ENCODE results near the gene GFRA4.

GFRA4 gene

GRCh38 chr20:3663031-3663701 lies at the start of gene GFRA4:
GFRA4 (minus strand) TSS chr20:3663399; CDS start chr20:3663399, 0 bp downstream.
- DNase-seq = no peak

- DNase-seq = no peak
Measured at GRCh38 chr20:3712279-3712873, 49.2 kb upstream of the GFRA4 start, which contains the start of gene SIGLEC1. SIGLEC1 (minus strand) TSS chr20:3712600; CDS start chr20:3707128, 5,472 bp downstream.

- DNase-seq = no peak
Measured at GRCh38 chr20:3711484-3711941, 48.3 kb upstream of the GFRA4 start.

- peak; percentile 21 for DNase-seq
Measured at GRCh38 chr20:3710703-3711483, 47.7 kb upstream of the GFRA4 start.

- no peak for DNase-seq
Measured at GRCh38 chr20:3710011-3710466, 46.8 kb upstream of the GFRA4 start.

- DNase-seq = no peak
Measured at GRCh38 chr20:3707508-3707899, 44.3 kb upstream of the GFRA4 start.

GRCh38 chr20:3706774-3707507 lies 43.7 kb upstream of the GFRA4 start:
- no peak for DNase-seq

- no peak for DNase-seq
Measured at GRCh38 chr20:3705970-3706739, 43.0 kb upstream of the GFRA4 start.

- DNase-seq = no peak
Measured at GRCh38 chr20:3705491-3705969, 42.3 kb upstream of the GFRA4 start.

- no peak for DNase-seq
Measured at GRCh38 chr20:3704087-3704486, 40.9 kb upstream of the GFRA4 start.

- DNase-seq = no peak
Measured at GRCh38 chr20:3702611-3703391, 39.6 kb upstream of the GFRA4 start.

GRCh38 chr20:3701061-3701998 lies 38.1 kb upstream of the GFRA4 start:
- DNase-seq = no peak

- DNase-seq = no peak
Measured at GRCh38 chr20:3699037-3699436, 35.8 kb upstream of the GFRA4 start.

- DNase-seq = no peak
Measured at GRCh38 chr20:3698591-3699001, 35.4 kb upstream of the GFRA4 start.

GRCh38 chr20:3697588-3698305 lies 34.5 kb upstream of the GFRA4 start:
- no peak for DNase-seq

- DNase-seq = no peak
Measured at GRCh38 chr20:3696745-3697587, 33.8 kb upstream of the GFRA4 start.

- DNase-seq = no peak
Measured at GRCh38 chr20:3696200-3696599, 33.0 kb upstream of the GFRA4 start.

- DNase-seq = no peak
Measured at GRCh38 chr20:3694864-3695263, 31.7 kb upstream of the GFRA4 start.

All from NCI-H1092 (cell line).